Measurements from ENCODE around the gene TBX2.

The TBX2 gene

DNA sequence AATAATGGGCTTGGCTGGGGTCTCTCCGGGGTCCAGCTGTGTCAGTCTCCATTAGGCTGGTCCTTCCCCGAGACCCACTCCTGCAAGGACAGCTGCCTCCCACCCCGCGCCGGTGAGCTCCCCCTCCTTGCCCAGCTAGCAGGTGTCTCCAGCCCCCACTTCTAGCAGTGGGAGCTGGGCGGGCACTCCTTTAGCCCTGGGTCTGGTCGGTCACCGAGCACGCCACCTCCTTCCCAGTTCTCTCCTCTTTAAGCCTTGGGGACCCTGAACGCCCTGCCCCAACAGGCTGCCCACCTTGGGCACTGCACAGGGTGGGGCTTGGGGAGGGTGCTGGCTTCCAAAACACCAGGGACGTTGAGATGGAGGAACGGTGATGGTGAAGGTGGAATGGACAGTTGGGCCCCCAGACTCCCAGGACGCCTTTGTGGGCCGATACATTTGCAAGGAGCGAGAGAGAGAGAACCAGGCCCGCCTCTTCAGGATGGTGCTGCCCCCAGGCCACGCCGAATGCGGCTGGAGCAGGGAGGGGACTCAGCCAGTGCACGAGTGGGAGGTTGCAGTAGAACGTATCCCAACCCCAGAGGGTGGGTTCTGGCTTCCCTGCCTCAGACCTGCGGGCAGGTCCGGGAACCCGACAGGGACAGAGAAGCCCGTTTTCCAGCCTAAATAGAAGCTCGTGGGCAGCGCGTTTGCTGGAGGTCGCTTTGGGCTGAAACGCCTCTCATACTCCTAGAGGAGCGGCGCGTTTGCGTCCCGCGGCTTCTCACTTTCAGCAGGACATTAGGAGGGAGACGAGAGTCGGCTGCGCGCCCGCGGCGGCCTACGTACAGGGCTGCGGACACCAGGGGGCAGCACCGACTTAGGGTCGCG is 10.7 kb downstream of the TBX2 start:
- Histone ChIP-seq H3K9ac (ENCODE audit: low read depth, low read length, poor library complexity, severe bottlenecking) (no peak overlapping the region), H3K79me2 (ENCODE audit: insufficient read depth, low read length) (no peaks in the 10 kb centered on the region), H2AFZ (ENCODE audit: low read length) (no peak overlapping the region), H3K27me3 (ENCODE audit: insufficient read depth, low read length, poor library complexity, severe bottlenecking) (no peaks in the 10 kb centered on the region), H3K36me3 (ENCODE audit: insufficient read depth, low read length) (no peaks in the 10 kb centered on the region), H3K9me2 (replicated peaks; ENCODE audit: low read depth, low read length) (no peaks in the 10 kb centered on the region), H3K4me2 (ENCODE audit: low read depth, low read length, poor library complexity, severe bottlenecking) (peak overlapping the region; percentile 51), H3K4me3 (ENCODE audit: low read length, poor library complexity, severe bottlenecking) (peak overlapping the region; percentile 54), H3K9me3 (ENCODE audit: insufficient read depth, low read depth, low read length) (no peaks in the 10 kb centered on the region), H4K20me1 (ENCODE audit: insufficient read depth, low read length, poor library complexity, severe bottlenecking) (no peaks in the 10 kb centered on the region), H3F3A (ENCODE audit: low read depth) (no peaks in the 10 kb centered on the region), H3K4me1 (ENCODE audit: insufficient read depth, low read length, poor library complexity, severe bottlenecking) (peaks cover 12% of the 10 kb centered on the region)
- TF ChIP-seq EZH2phosphoT487 (IDR thresholded peaks at IDR 0.05; ENCODE audit: borderline replicate concordance), result no peak
- TF ChIP-seq, protein P1, sequence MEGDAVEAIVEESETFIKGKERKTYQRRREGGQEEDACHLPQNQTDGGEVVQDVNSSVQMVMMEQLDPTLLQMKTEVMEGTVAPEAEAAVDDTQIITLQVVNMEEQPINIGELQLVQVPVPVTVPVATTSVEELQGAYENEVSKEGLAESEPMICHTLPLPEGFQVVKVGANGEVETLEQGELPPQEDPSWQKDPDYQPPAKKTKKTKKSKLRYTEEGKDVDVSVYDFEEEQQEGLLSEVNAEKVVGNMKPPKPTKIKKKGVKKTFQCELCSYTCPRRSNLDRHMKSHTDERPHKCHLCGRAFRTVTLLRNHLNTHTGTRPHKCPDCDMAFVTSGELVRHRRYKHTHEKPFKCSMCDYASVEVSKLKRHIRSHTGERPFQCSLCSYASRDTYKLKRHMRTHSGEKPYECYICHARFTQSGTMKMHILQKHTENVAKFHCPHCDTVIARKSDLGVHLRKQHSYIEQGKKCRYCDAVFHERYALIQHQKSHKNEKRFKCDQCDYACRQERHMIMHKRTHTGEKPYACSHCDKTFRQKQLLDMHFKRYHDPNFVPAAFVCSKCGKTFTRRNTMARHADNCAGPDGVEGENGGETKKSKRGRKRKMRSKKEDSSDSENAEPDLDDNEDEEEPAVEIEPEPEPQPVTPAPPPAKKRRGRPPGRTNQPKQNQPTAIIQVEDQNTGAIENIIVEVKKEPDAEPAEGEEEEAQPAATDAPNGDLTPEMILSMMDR (conservative IDR thresholded peaks at IDR 0.05; ENCODE audit: low read length), result peak; percentile 18; the same call in 1 of the 2 replicates

DNA sequence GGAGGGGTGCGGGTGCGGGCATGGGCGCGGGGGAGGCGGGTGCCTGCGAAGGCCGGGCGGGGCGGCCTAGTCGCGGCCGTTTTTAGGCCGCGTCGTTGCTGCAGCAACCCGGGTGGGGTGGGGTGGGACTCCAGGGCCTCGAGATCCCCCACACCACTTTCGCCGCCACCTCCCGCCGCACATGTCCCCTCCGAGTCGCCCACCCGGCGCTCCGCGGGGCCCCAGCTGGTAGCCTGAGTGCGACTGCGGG is 11.3 kb downstream of the TBX2 start:
- no peaks in the 10 kb centered on the region for H3K79me2 ChIP-seq (ENCODE audit: insufficient read depth, low read length)
- no peak overlapping the region for H2AFZ ChIP-seq (ENCODE audit: low read length)
- no peaks in the 10 kb centered on the region for H3K9me3 ChIP-seq (ENCODE audit: insufficient read depth, low read depth, low read length)
- no peak overlapping the region for H3K4me3 ChIP-seq (ENCODE audit: low read length, poor library complexity, severe bottlenecking)
- no peak overlapping the region for H3K4me2 ChIP-seq (ENCODE audit: low read depth, low read length, poor library complexity, severe bottlenecking)
- no peaks in the 10 kb centered on the region for H3K27me3 ChIP-seq (ENCODE audit: insufficient read depth, low read length, poor library complexity, severe bottlenecking)
- H3K4me1 ChIP-seq (ENCODE audit: insufficient read depth, low read length, poor library complexity, severe bottlenecking), result peaks cover 12% of the 10 kb centered on the region
- no peaks in the 10 kb centered on the region for H3K9me2 ChIP-seq (replicated peaks; ENCODE audit: low read depth, low read length)
- no peaks in the 10 kb centered on the region for H3F3A ChIP-seq (ENCODE audit: low read depth)
- no peaks in the 10 kb centered on the region for H3K36me3 ChIP-seq (ENCODE audit: insufficient read depth, low read length)
- H4K20me1 ChIP-seq (ENCODE audit: insufficient read depth, low read length, poor library complexity, severe bottlenecking), result no peaks in the 10 kb centered on the region
- TF ChIP-seq, protein P1 (conservative IDR thresholded peaks at IDR 0.05; ENCODE audit: low read length), result no peak
- no peak for TF ChIP-seq EZH2phosphoT487 (IDR thresholded peaks at IDR 0.05; ENCODE audit: borderline replicate concordance)
- no peak overlapping the region for H3K9ac ChIP-seq (ENCODE audit: low read depth, low read length, poor library complexity, severe bottlenecking)

DNA sequence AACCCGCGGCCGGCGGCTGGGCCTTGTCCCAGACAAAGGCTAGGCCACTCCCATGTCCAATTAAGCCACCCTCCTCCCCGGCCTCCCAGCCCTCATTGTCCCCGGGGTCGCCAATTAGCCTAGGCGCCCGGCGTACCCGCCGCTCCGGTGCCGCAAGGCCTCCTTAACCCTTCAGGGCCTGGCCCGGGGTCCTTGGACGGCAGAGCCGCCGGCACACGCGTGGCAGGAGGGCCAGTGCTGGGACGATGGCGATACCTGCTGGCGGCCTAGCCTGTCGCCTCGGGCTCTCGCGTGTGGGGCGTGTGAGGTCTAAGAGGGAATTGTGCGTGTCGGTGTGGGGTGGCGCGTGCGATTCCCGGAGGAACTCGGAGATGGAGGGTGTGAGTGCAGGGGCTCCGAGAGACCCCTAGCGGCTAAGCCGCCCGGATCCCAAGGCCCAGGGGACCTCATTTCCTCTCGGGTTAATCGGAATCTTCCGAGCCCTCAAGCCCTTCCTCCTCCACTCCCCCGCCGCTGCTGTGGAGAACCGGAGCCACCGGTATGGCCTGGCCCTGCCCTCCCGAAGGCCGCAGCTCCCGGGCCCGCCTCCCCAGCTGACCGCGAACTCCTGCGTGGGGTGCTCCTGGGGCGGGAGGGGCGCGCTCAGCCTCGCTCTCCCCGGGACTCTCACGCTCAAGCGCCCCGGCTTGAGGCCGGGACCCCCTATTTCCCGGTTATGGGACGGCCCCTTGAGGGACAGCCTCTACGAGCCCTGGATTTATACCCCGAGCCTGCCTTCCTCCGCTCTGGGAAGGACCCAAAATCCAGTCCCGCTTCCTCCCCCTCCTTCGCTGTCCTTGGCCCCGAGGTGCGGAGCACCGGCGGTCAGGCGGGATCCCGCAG is 11.9 kb downstream of the TBX2 start:
- H3F3A ChIP-seq (ENCODE audit: low read depth), result no peaks in the 10 kb centered on the region
- H4K20me1 ChIP-seq (ENCODE audit: insufficient read depth, low read length, poor library complexity, severe bottlenecking), result no peaks in the 10 kb centered on the region
- H2AFZ ChIP-seq (ENCODE audit: low read length), result 0 out of 2 replicates have a peak overlapping the region, but pooled peaks have one; percentile 97
- peaks cover 12% of the 10 kb centered on the region for H3K4me1 ChIP-seq (ENCODE audit: insufficient read depth, low read length, poor library complexity, severe bottlenecking)
- H3K4me2 ChIP-seq (ENCODE audit: low read depth, low read length, poor library complexity, severe bottlenecking), result peak overlapping the region; percentile 86
- no peaks in the 10 kb centered on the region for H3K36me3 ChIP-seq (ENCODE audit: insufficient read depth, low read length)
- peak overlapping the region; percentile 90 for H3K4me3 ChIP-seq (ENCODE audit: low read length, poor library complexity, severe bottlenecking)
- H3K27me3 ChIP-seq (ENCODE audit: insufficient read depth, low read length, poor library complexity, severe bottlenecking), result no peaks in the 10 kb centered on the region
- TF ChIP-seq EZH2phosphoT487 (IDR thresholded peaks at IDR 0.05; ENCODE audit: borderline replicate concordance), result no peak
- TF ChIP-seq, protein P1 (conservative IDR thresholded peaks at IDR 0.05; ENCODE audit: low read length), result no peak
- peak overlapping the region; percentile 85 for H3K9ac ChIP-seq (ENCODE audit: low read depth, low read length, poor library complexity, severe bottlenecking)
- H3K9me2 ChIP-seq (replicated peaks; ENCODE audit: low read depth, low read length), result no peaks in the 10 kb centered on the region
- H3K9me3 ChIP-seq (ENCODE audit: insufficient read depth, low read depth, low read length), result no peaks in the 10 kb centered on the region
- H3K79me2 ChIP-seq (ENCODE audit: insufficient read depth, low read length), result no peaks in the 10 kb centered on the region
